ENCODE measurements around the gene SMAD1. TPM values are rescaled to one million over a fixed set of nuclear protein-coding genes. Genes with fewer than 3 reads are reported as not detected.

The SMAD1 gene
- total and polyA plus RNA-seq, 12 donors = 1.4 to 23.8 (median 14.2) TPM

- Histone ChIP-seq H3K4me3 (no peak overlapping the region), H3K36me3 (replicated peaks in 1 of 2) (no peaks in the 10 kb centered on the region), H3K9me3 (replicated peaks in 1 of 3) (no peaks in the 10 kb centered on the region), H3K27ac (no peak overlapping the region), H3K27me3 (no peaks in the 10 kb centered on the region), H3K4me1 (replicated peaks in 1 of 2) (peaks cover 3 to 18% of the 10 kb centered on the region in 2 donors)
- 93 to 95% (median 95%) methylated on average over 5 of the region's 5 CpGs for WGBS, 4 donors
- DNase-seq = no peak
- TF ChIP-seq POLR2A (IDR thresholded peaks at IDR 0.05) = no peak
- TF ChIP-seq, protein P1, sequence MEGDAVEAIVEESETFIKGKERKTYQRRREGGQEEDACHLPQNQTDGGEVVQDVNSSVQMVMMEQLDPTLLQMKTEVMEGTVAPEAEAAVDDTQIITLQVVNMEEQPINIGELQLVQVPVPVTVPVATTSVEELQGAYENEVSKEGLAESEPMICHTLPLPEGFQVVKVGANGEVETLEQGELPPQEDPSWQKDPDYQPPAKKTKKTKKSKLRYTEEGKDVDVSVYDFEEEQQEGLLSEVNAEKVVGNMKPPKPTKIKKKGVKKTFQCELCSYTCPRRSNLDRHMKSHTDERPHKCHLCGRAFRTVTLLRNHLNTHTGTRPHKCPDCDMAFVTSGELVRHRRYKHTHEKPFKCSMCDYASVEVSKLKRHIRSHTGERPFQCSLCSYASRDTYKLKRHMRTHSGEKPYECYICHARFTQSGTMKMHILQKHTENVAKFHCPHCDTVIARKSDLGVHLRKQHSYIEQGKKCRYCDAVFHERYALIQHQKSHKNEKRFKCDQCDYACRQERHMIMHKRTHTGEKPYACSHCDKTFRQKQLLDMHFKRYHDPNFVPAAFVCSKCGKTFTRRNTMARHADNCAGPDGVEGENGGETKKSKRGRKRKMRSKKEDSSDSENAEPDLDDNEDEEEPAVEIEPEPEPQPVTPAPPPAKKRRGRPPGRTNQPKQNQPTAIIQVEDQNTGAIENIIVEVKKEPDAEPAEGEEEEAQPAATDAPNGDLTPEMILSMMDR (IDR thresholded peaks at IDR 0.05) = no peak
- intact Hi-C loops (cut with DNase I) = no loop called here
Measured at GRCh38 chr4:145502809-145503208, 21.2 kb downstream of the SMAD1 start.

- intact Hi-C loops (cut with DNase I) = no loop called here
- Histone ChIP-seq H3K9me3 (replicated peaks in 1 of 3) (no peaks in the 10 kb centered on the region), H3K4me3 (no peak overlapping the region), H3K4me1 (replicated peaks in 1 of 2) (peaks cover 4 to 20% of the 10 kb centered on the region in 2 donors), H3K27ac (no peak overlapping the region), H3K27me3 (no peaks in the 10 kb centered on the region), H3K36me3 (replicated peaks in 1 of 2) (no peaks in the 10 kb centered on the region)
- DNase-seq = no peak
- WGBS, 4 donors = 82 to 90% (median 89%) methylated on average over 6 of the region's 6 CpGs
- TF ChIP-seq POLR2A (IDR thresholded peaks at IDR 0.05) = no peak
- TF ChIP-seq, protein P1 (IDR thresholded peaks at IDR 0.05) = no peak
Measured at GRCh38 chr4:145503486-145504072, 21.9 kb downstream of the SMAD1 start.

DNA sequence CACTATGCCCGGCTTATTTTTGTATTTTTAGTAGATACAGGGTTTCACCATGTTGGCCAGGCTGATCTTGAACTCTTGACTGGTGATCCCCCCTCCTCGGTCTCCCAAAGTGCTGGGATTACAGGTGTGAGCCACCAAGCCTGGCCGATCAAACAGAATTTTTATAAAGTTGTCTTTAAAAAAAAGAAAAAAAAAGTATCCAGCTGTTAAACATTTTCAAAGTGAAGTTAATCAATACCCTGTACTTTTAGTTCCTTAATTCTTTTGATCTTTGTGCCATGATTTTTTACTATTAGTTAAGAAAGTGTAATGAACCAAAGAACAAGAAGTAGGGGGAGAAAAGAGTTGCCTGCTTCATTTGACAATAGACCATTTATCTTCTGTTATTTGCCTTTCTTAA is 24.3 kb downstream of the SMAD1 start:
- TF ChIP-seq, protein P1 (IDR thresholded peaks at IDR 0.05) = no peak
- TF ChIP-seq POLR2A (IDR thresholded peaks at IDR 0.05) = no peak
- Histone ChIP-seq H3K9me3 (replicated peaks in 1 of 3) (no peaks in the 10 kb centered on the region), H3K27ac (no peak overlapping the region), H3K4me1 (replicated peaks in 1 of 2) (peaks cover 4 to 20% of the 10 kb centered on the region in 2 donors), H3K36me3 (replicated peaks in 1 of 2) (no peaks in the 10 kb centered on the region), H3K4me3 (no peak overlapping the region), H3K27me3 (no peaks in the 10 kb centered on the region)
- intact Hi-C loops (cut with DNase I) = no loop called here
- DNase-seq = no peak
- 94 to 96% (median 94%) methylated on average over 3 of the region's 3 CpGs for WGBS, 4 donors

GRCh38 chr4:145507636-145508035 is 26.0 kb downstream of the SMAD1 start:
- peaks cover 4 to 14% of the 10 kb centered on the region in 2 donors for H3K4me1 ChIP-seq (replicated peaks in 1 of 2)
- WGBS, 4 donors = 18 to 38% (median 25%) methylated on average over 1 of the region's 1 CpG
- H3K9me3 ChIP-seq (replicated peaks in 1 of 3) = peaks cover 0 to 14% (median 0%) of the 10 kb centered on the region in 3 donors
- no peaks in the 10 kb centered on the region for H3K36me3 ChIP-seq (replicated peaks in 1 of 2)
- peak overlapping the region in 1 of 4 donors; percentile 1 for H3K4me3 ChIP-seq
- intact Hi-C loops (cut with DNase I) = no loop called here
- no peaks in the 10 kb centered on the region for H3K27me3 ChIP-seq
- TF ChIP-seq, protein P1 (IDR thresholded peaks at IDR 0.05) = no peak
- TF ChIP-seq POLR2A (IDR thresholded peaks at IDR 0.05) = no peak
- no peak for DNase-seq
- H3K27ac ChIP-seq = no peak overlapping the region
